Bone marrow (tissue), 2 donors: ENCODE results near the gene SLAIN2.
"Not testable (repeated sequence)": the region's sequence is repeated elsewhere in the genome, so short reads cannot be mapped to it uniquely, and the experiment has no call there.

ENCODE experiments used
- DNase-seq, 2 donors: peaks; one replicate each; lab custom pipeline; 2025; lab: John Stamatoyannopoulos, UW

Gene SLAIN2

DNA sequence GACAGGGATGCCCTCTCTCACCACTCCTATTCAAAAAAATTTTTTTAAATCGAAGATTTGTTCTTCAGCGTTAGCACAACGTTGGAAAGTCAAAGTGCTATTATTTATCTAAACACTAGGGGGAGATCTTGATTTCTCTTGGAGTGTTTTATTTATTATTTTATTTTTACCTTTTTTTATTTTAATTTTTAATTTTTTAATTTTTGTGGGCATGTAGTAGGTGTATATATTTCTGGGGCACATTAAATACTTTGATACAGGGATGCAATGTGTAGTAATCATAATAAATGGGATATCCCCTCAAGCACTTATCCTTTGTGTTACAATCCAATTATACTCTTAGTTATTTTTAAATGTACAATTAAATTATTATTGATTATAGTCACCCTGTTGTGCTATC, 104.4 kb downstream of the SLAIN2 start:
- DNase-seq = no peak

DNA sequence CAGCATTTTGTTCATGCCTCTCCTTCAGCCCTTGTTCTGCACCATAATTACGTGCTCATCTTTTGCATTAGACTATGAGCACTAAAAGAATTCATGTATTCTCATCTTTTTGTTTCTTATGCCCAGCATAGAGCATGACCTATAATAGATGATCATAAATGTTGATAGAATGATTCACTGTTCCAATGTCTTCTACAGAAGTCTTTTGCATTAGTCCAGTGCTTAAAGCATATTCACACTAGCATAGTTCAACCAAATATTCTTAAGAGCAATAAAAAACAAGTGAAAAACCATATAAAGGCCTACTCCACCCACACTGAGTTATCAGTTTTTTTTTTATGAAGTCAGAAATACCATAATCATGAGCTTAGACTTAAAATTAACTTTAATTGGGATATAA, 105.3 kb downstream of the SLAIN2 start:
- DNase-seq = no peak

DNA sequence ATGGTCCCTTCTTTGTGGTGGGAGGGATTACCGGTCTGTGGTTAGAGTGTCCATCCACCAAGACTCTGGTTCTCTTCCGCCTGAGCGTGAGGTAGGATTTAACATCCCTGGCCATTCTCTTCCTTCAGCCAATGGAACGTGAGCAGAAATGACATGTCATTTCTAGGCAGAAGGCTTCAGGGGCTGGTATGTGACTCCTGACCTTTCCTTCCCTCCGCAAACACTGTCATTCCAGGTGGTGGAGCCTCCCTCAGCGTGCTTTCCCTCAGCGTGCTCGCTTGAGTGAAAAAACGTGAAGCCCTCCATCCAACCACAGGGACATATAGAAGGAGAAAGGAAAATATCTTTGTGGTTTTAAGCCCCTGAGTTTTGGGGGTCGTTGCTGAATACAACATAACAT, 107.8 kb downstream of the SLAIN2 start:
- DNase-seq = no peak

DNA sequence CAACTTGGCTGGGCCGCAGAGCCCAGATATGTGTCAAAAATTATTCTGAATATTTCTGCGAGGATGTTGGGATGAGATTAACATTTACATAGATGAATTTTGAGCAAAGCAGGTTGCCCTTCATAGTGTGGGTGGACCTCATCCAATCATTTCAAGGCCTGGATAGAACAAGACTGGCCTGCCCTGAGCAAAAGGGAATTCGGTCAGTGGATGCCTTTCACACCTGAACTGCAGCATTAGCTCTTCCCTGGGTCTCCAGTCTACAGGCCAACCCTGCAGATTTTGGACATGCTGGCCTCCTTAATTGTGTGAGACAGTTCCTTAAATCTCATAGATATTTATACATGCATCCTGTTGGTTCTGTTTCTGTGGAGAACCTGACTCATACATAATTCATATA, 109.4 kb downstream of the SLAIN2 start:
- DNase-seq = no peak

DNA sequence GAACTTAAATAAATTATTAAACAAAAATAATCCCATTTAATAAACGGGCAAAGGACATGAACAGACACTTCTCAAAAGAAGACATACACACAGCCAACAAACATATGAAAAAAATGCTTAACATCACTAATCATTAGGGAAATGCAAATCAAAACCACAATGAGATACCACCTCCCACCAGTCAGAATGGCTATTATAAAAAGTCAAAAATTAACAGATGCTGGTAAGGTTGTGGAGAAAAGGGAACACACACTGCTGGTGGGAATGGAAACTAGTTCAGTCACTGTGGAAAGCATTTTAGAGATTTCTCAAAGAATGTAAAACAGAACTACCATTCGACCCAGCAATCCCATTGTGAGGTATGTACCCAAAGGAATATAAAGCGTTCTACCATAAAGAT, 110.3 kb downstream of the SLAIN2 start:
- DNase-seq = not testable (repeated sequence)

DNA sequence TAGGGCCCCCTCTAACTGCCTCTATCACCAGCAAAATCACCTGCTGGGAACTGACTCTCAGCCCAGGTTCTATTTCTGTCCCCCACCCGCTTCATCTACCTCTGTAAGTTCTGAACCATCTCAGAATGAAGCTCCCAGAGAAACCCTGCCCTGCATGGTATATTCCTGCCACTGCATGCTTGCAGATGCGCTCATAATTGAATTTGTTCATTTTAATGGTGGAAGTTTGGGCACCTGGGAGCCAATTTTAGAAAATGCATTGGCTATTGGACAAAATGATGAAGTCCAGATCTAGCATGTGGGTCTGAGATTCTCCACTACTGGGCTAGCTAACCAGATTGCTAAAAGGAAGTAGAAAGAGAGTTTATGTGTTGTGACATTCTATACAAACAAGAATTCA, 113.3 kb downstream of the SLAIN2 start:
- DNase-seq = no peak

DNA sequence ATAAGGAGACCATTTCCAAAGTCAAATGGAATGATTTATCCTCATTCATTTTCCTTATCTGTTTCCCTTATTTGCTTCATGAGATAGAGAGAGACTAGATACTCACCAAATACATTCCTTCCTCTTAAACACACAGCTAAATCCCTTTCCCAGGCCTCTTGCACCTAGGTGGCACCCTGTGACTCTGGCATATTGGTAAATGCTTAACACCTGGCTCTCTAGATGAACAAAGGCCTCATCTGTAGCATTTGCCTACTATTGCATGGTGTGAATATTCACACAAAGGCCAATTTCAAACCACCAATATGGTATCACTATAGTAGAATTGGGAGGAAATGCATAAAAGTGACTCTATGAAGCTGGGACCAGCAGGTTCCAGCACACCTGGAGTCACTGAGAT, 119.7 kb downstream of the SLAIN2 start:
- DNase-seq = no peak

DNA sequence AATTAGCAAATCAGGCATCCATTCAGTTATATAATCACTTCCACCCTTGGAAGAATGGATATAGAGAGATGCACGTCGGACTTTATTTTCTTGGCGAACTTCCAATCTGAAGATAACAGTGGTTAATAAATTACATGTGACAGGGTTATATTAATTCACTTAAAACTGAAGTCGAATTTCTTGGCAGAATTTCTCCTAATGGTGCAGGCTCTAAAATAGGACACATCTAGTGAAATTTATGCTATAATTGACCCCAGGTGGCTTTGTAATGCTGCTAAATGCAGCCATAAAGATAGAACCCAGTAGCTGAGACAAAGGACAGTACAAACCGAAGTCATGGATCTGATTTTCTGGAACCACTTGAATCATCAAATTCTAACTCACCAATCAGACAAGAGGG, 121.0 kb downstream of the SLAIN2 start:
- no peak for DNase-seq

DNA sequence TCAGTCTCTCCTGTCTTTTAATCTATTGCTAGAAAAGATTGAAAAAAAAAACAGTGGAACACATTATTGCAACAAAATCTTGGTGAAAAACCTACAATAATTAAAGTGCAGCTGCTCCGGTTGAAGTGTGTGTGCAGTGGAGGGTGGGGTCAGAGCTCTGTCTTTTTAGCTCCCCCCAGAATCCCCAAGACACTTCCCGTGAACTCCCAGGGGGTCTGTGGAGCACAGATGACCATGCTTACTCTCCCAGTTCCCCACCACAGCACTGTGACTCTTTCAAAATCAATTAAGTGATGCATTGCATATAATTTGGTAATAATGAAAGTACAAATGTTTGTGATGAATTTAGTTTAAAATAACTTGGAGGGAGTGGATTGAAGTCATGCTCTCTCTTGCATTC, 126.1 kb downstream of the SLAIN2 start:
- DNase-seq = no peak

DNA sequence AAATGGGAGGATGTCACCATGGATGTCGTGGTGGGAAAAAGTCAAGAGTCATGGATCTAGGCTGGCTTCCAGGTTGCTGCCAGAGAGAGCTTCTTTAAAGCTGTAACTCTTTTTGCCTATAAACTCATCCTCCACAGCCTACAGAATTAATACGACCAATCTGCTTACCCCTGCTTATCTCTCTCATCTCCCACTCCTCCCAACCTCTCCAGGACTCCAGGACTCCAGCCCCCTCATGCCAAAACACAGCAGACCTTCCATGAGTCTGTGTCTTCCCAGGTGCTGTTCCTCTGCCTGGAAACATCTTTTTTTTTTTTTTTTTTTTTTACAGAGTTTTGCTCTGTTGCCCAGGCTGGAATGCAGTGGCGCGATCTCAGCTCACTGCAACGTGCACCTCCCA, 126.6 kb downstream of the SLAIN2 start:
- DNase-seq = no peak

DNA sequence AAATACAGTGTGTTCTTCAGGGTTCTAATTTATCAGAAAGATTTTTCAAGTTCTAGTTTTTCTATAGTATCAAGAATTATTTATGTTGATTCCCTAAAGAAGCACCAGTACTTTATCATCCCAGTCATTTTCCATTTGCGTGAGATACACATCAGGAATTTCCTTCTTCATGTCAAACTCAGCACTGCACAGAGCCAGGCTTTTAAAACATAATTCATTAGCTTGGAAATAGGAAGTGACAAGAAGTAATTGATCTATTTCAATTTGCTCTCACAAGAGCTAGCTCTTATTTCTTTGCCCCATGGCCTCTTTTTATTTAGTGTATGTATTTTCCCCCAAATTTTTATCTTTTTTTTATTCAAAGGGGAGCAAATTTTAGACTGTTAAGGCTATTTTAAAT, 128.8 kb downstream of the SLAIN2 start:
- no peak for DNase-seq

DNA sequence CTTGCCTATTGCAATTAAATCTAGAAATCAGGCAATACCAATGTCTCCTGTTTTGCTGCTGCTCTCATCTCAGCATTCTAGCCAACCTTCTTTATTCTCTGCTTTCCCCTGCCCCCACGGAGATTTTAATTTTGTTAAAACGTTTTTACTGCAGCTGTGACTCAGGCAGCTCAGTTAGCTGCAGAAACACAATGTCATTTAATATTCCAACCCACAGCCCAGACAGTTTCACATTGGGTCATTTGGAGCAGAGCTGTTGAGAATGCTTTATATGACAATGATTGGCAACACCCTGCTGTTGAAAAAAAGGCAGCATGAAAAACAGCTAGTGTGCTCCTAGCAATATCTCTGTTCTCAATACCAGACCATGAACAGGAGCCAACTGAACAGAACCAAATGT, 129.2 kb downstream of the SLAIN2 start:
- no peak for DNase-seq

DNA sequence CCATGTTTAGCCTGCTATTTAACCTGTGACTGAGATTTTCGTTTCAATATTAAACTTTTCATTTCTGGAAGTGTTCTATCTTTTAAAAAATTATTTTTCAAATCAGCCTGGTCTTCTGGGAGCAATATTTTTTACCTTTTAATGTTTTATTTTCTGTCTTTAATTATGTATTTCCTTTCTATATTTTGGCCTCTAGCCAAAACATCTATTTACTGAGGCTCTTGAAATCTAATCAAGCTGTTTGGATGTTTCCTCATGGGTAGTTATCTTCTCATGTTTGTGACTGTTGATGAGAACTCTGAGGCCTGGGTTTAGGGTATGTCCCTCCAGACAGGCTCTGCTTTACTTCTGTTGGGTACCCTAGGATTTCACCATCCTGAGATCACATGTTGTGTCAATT, 131.5 kb downstream of the SLAIN2 start:
- DNase-seq = no peak

DNA sequence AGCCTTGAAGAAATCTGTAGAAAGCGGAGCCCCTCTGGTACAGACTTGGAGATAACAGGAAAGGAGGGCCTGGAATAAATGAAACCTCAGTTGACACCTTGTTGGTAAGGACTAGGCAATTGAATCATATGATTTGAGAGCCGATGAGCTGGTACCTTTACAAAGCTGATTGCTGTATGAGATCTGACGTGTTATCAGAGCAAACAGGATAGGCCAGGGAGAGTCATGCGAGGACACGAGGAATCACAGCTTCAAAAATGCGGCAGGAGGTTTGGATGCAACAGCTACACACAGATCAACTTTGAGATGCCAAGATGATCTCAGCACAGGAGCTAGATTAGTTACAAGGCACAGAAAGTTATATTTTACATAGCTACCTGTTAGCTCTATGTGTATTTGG, 134.4 kb downstream of the SLAIN2 start:
- no peak for DNase-seq
